Liver (tissue), 9 donors: Measurements from ENCODE around the gene EMILIN1. TPM values are rescaled to one million over a fixed set of nuclear protein-coding genes. Genes with fewer than 3 reads are reported as not detected.
A peak's percentile ranks its signal among the peaks of the same experiment; 100 is the strongest.

ENCODE experiments used
- DNase-seq: peaks from one replicate; pipeline ENCODE4 v3.0.0-alpha.2; 2017; ENCODE audit warnings: low spot score
- H3K27ac ChIP-seq, 2 donors: one replicate each; pipeline ENCODE4 v1.7.0; 2013; ENCODE audit warnings: inconsistent platforms in 2 of 2, low read length in 2 of 2, control low read depth in 1 of 2, low read depth in 1 of 2, mild to moderate bottlenecking in 1 of 2
- H3K27me3 ChIP-seq, 4 donors: one replicate each; pipeline versions ENCODE4 v1.6.1 to v1.7.0; 2013; ENCODE audit warnings: low read length in 3 of 4, inconsistent platforms in 1 of 4, mild to moderate bottlenecking in 1 of 4, moderate library complexity in 1 of 4; ENCODE audit not compliant: control insufficient read depth in 4 of 4, insufficient read depth in 4 of 4
- H3K36me3 ChIP-seq, 4 donors: one replicate each; pipeline versions ENCODE4 v1.6.1 to v1.7.0; 2013; ENCODE audit warnings: low read length in 3 of 4, mild to moderate bottlenecking in 3 of 4, low read depth in 1 of 4, moderate library complexity in 1 of 4; ENCODE audit not compliant: control insufficient read depth in 4 of 4, insufficient read depth in 3 of 4
- H3K4me1 ChIP-seq, 4 donors: one replicate each; pipeline versions ENCODE4 v1.6.1 to v1.7.0; 2013; ENCODE audit warnings: low read length in 3 of 4, mild to moderate bottlenecking in 3 of 4, moderate library complexity in 1 of 4; ENCODE audit not compliant: control insufficient read depth in 4 of 4, insufficient read depth in 4 of 4
- H3K4me3 ChIP-seq, 3 donors: one replicate each; pipeline versions ENCODE4 v1.6.1 to v1.7.0; 2013; ENCODE audit warnings: low read length in 3 of 3, control low read depth in 1 of 3, low read depth in 1 of 3, mild to moderate bottlenecking in 1 of 3
- H3K9ac ChIP-seq, 2 donors: one replicate each; pipeline ENCODE4 v1.7.0; 2013; ENCODE audit warnings: low read length in 2 of 2, mild to moderate bottlenecking in 2 of 2, moderate library complexity in 2 of 2, control low read depth in 1 of 2, low read depth in 1 of 2
- H3K9me3 ChIP-seq, 4 donors: one replicate each; pipeline versions ENCODE4 v1.6.1 to v1.7.0; 2013; ENCODE audit warnings: low read length in 3 of 4; ENCODE audit not compliant: control insufficient read depth in 4 of 4
- CTCF ChIP-seq: fragments of 150-350 bp; IDR thresholded peaks from 2 replicates; pipeline ENCODE4 v1.5.1; 2017; ENCODE audit warnings: improper control_type of control experiment, low read depth, low read length; ENCODE audit not compliant: missing input control
- EGR1 ChIP-seq, 2 donors: IDR thresholded peaks; 2 replicates each; pipeline ENCODE4 v1.6.1; 2016 to 2018; ENCODE audit warnings: antibody characterized with exemption in 2 of 2, low read depth in 2 of 2
- FOXA1 ChIP-seq: IDR thresholded peaks from 2 replicates; pipeline ENCODE4 v1.6.1; 2016; ENCODE audit warnings: antibody characterized with exemption
- FOXA2 ChIP-seq: IDR thresholded peaks from 2 replicates; pipeline ENCODE4 v1.6.1; 2016; ENCODE audit warnings: antibody characterized with exemption
- GABPA ChIP-seq, 2 donors: IDR thresholded peaks in 1 of 2; conservative IDR thresholded peaks in 1 of 2; 2 replicates each; pipeline ENCODE4 v1.6.1; 2016; ENCODE audit warnings: antibody characterized with exemption in 2 of 2, mild to moderate bottlenecking in 1 of 2, moderate library complexity in 1 of 2
- HNF4A ChIP-seq, 2 donors: conservative IDR thresholded peaks; 2 replicates each; pipeline ENCODE4 v1.6.1; 2016; ENCODE audit warnings: antibody characterized with exemption in 2 of 2, mild to moderate bottlenecking in 2 of 2
- HNF4G ChIP-seq: IDR thresholded peaks from 2 replicates; pipeline ENCODE4 v1.6.1; 2016; ENCODE audit warnings: antibody characterized with exemption
- JUND ChIP-seq, 2 donors: IDR thresholded peaks; 2 replicates each; pipeline ENCODE4 v1.6.1; 2016; ENCODE audit warnings: antibody characterized with exemption in 2 of 2
- NR2F2 ChIP-seq: IDR thresholded peaks from 2 replicates; pipeline ENCODE4 v1.6.1; 2016; ENCODE audit warnings: antibody characterized with exemption
- RAD21 ChIP-seq, 2 donors: IDR thresholded peaks; 2 replicates each; pipeline ENCODE4 v1.6.1; 2016; ENCODE audit warnings: antibody characterized with exemption in 2 of 2, mild to moderate bottlenecking in 2 of 2
- RXRA ChIP-seq, 2 donors: IDR thresholded peaks; 2 replicates each; pipeline ENCODE4 v1.6.1; 2017 to 2018; ENCODE audit warnings: antibody characterized with exemption in 2 of 2, mild to moderate bottlenecking in 1 of 2
- SP1 ChIP-seq: IDR thresholded peaks from 2 replicates; pipeline ENCODE4 v1.6.1; 2018; ENCODE audit warnings: antibody characterized with exemption, mild to moderate bottlenecking
- TAF1 ChIP-seq: conservative IDR thresholded peaks from 2 replicates; pipeline ENCODE4 v1.6.1; 2016; ENCODE audit warnings: antibody characterized with exemption, mild to moderate bottlenecking
- YY1 ChIP-seq: IDR thresholded peaks from 2 replicates; pipeline ENCODE4 v1.6.1; 2016; ENCODE audit warnings: antibody characterized with exemption, mild to moderate bottlenecking
- ZBTB33 ChIP-seq: IDR thresholded peaks from 2 replicates; pipeline ENCODE4 v1.6.1; 2016; ENCODE audit warnings: antibody characterized with exemption
- WGBS: extraction: QIAGEN DNeasy Blood & Tissue Kit; methylation state at CpG from one replicate; pipeline ENCODE4 v1.1.7; 2013; 5-methylcytosine and 5-hydroxymethylcytosine counted together
- polyA plus RNA-seq, 2 donors: library from polyadenylated mRNA; stranded (reverse) in 1 of 2; unstranded in 1 of 2; fragments of 200-250 nt in 1 of 2; fragments of >200 nt in 1 of 2; fragmentation: Nextera tagmentation in 1 of 2; extraction: Ambion mirVana in 1 of 2; gene quantifications; one replicate each; pipeline versions ENCODE4 v1.2.1 to v1.2.3, GENCODE V29; 2013 to 2015
- total RNA-seq, 2 donors: library from RNA; depleted of rRNA; stranded (reverse); fragments of >200 nt; gene quantifications; one replicate each; pipeline ENCODE4 v1.2.3, GENCODE V29; 2014
- TF ChIP-seq, protein P1 (sequence below): IDR thresholded peaks from 2 replicates; pipeline ENCODE4 v1.6.1; 2016; ENCODE audit warnings: antibody characterized with exemption
- TF ChIP-seq, protein P2 (sequence below): IDR thresholded peaks from 2 replicates; pipeline ENCODE4 v1.6.1; 2016; ENCODE audit warnings: antibody characterized with exemption, mild to moderate bottlenecking
- TF ChIP-seq, protein P3 (sequence below): IDR thresholded peaks from 2 replicates; pipeline ENCODE4 v1.6.1; 2016; ENCODE audit warnings: antibody characterized with exemption
- donor health status: healthy.
- donor health status: healthy.
- donor health status: healthy.
- donor health status: healthy.
- donor health status: healthy.

The EMILIN1 gene
- total and polyA plus RNA-seq, 4 donors = 3.4 to 26.1 (median 24.0) TPM

DNA sequence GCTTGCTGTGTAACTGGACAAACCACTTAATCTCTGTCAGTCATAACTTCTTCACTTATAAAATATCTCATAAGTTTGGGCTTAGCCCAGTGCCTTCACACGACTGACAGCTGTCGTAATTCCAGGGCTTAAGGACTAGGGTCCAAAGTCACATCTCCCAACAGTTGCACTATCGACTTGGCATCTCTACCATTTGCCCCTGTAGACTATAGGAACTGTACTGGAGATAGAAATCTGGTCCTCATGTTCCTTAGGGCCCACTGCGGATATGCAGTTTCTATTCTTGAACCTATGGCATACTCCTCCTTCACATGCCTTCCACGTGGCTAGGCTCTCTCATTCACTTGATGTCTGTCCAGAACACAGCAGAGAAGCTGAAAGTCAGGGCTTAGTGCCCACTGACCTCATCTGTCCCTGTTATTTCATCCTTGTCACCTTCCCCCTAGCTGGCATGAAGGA, 47.9 kb downstream of the EMILIN1 start:
- Histone ChIP-seq H3K9ac (no peak overlapping the region), H3K27ac (peak overlapping the region; percentile 53 to 67), H3K36me3 (peaks cover 3 to 19% (median 15%) of the 10 kb centered on the region in 4 donors), H3K4me1 (peaks cover 0 to 27% (median 15%) of the 10 kb centered on the region in 4 donors), H3K9me3 (no peaks in the 10 kb centered on the region), H3K4me3 (no peak overlapping the region), H3K27me3 (no peaks in the 10 kb centered on the region)
- 25% methylated on average over 5 of the region's 5 CpGs for WGBS
- DNase-seq = no peak
- TF ChIP-seq RXRA (IDR thresholded peaks at IDR 0.05) (peak; percentile 85 to 91), SP1 (peak; percentile 77), HNF4G (peak; percentile 89), FOXA1 (no peak), RAD21 (IDR thresholded peaks at IDR 0.05) (no peak), JUND (IDR thresholded peaks at IDR 0.05) (peak in 1 of 2 donors; percentile 74), HNF4A (conservative IDR thresholded peaks at IDR 0.05) (peak; percentile 93 to 97)
- TF ChIP-seq, protein P1, sequence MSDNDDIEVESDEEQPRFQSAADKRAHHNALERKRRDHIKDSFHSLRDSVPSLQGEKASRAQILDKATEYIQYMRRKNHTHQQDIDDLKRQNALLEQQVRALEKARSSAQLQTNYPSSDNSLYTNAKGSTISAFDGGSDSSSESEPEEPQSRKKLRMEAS = peak; percentile 43
- TF ChIP-seq, protein P2, sequence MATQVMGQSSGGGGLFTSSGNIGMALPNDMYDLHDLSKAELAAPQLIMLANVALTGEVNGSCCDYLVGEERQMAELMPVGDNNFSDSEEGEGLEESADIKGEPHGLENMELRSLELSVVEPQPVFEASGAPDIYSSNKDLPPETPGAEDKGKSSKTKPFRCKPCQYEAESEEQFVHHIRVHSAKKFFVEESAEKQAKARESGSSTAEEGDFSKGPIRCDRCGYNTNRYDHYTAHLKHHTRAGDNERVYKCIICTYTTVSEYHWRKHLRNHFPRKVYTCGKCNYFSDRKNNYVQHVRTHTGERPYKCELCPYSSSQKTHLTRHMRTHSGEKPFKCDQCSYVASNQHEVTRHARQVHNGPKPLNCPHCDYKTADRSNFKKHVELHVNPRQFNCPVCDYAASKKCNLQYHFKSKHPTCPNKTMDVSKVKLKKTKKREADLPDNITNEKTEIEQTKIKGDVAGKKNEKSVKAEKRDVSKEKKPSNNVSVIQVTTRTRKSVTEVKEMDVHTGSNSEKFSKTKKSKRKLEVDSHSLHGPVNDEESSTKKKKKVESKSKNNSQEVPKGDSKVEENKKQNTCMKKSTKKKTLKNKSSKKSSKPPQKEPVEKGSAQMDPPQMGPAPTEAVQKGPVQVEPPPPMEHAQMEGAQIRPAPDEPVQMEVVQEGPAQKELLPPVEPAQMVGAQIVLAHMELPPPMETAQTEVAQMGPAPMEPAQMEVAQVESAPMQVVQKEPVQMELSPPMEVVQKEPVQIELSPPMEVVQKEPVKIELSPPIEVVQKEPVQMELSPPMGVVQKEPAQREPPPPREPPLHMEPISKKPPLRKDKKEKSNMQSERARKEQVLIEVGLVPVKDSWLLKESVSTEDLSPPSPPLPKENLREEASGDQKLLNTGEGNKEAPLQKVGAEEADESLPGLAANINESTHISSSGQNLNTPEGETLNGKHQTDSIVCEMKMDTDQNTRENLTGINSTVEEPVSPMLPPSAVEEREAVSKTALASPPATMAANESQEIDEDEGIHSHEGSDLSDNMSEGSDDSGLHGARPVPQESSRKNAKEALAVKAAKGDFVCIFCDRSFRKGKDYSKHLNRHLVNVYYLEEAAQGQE = peak; percentile 14

GRCh38 chr2:27127883-27128667, 49.7 kb downstream of the EMILIN1 start:
- TF ChIP-seq NR2F2 (no peak), FOXA1 (no peak), SP1 (no peak), EGR1 (IDR thresholded peaks at IDR 0.05; ENCODE audit: low read depth in 2 of 2) (no peak), GABPA (IDR thresholded peaks at IDR 0.05 in 1 of 2, conservative IDR thresholded peaks at IDR 0.05 in 1 of 2) (no peak), JUND (IDR thresholded peaks at IDR 0.05) (no peak), CTCF (no peak), ZBTB33 (no peak), RAD21 (IDR thresholded peaks at IDR 0.05) (no peak), HNF4A (conservative IDR thresholded peaks at IDR 0.05) (no peak), HNF4G (no peak), TAF1 (no peak), YY1 (no peak), FOXA2 (no peak)
- TF ChIP-seq, protein P2 = no peak
- TF ChIP-seq, protein P3, sequence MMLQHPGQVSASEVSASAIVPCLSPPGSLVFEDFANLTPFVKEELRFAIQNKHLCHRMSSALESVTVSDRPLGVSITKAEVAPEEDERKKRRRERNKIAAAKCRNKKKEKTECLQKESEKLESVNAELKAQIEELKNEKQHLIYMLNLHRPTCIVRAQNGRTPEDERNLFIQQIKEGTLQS = no peak
- TF ChIP-seq, protein P1 = no peak
- Histone ChIP-seq H3K4me1 (peaks cover 3 to 29% (median 20%) of the 10 kb centered on the region in 4 donors), H3K9me3 (no peaks in the 10 kb centered on the region), H3K9ac (no peak overlapping the region), H3K27me3 (no peaks in the 10 kb centered on the region), H3K27ac (no peak overlapping the region), H3K4me3 (no peak overlapping the region), H3K36me3 (peaks cover 13 to 32% (median 24%) of the 10 kb centered on the region in 4 donors)
- WGBS = 92% methylated on average over 9 of the region's 9 CpGs
- no peak for DNase-seq
